Endothelial cell of umbilical vein (primary cell): ENCODE data around the gene MCU. TPM values are rescaled to one million over a fixed set of nuclear protein-coding genes. Genes with fewer than 3 reads are reported as not detected.

Experiments used
- BruUV-seq: library from RNA; stranded (reverse); fragments of 400-500 nt; replicated peaks from 2 replicates; lab custom pipeline; 2021; lab: Mats Ljungman, UMichigan
- CTCF ChIA-PET: fragments of 300-600, 350-600 bp; sonication (Branson Sonifier 250); formaldehyde crosslinking; loops from one replicate; lab custom pipeline; 2021; ENCODE audit warnings: antibody characterized with exemption, inconsistent platforms; lab: Charles Lee
- POLR2A ChIA-PET: fragments of 300-600, 350-600 bp; sonication (Branson Sonifier 250); formaldehyde crosslinking; loops from one replicate; lab custom pipeline; 2021; ENCODE audit warnings: antibody characterized with exemption, inconsistent platforms; lab: Charles Lee
- DNase-seq: peaks from one replicate; pipeline ENCODE4 v3.0.0-alpha.2; 2011; ENCODE audit warnings: low read depth, low spot score
- FAIRE-seq: peaks from 2 replicates; lab custom pipeline; 2011; peaks lifted over from hg19 to GRCh38; lab: Jason Lieb, UNC
- H2AFZ ChIP-seq: 2 replicates; pipeline ENCODE4 v1.6.0; 2012; ENCODE audit warnings: low read depth, low read length, control low read depth, inconsistent platforms
- H3K27ac ChIP-seq: 2 replicates; pipeline ENCODE4 v1.5.1; 2011; ENCODE audit warnings: low read depth, mild to moderate bottlenecking, control low read depth, low read length, moderate library complexity; ENCODE audit not compliant: insufficient read depth
- H3K27me3 ChIP-seq, 2 experiments: 2 replicates each; pipeline versions ENCODE4 v1.6.0 to v1.6.1; 2011; ENCODE audit warnings: low read length in 2 of 2, mixed read lengths in 1 of 2; ENCODE audit not compliant: control insufficient read depth in 2 of 2, insufficient read depth in 2 of 2
- H3K36me3 ChIP-seq, 2 experiments: 2 replicates in 1 of 2; 3 replicates in 1 of 2; pipeline ENCODE4 v1.5.1; 2011; ENCODE audit warnings: low read length in 2 of 2, mild to moderate bottlenecking in 1 of 2, moderate library complexity in 1 of 2; ENCODE audit not compliant: control insufficient read depth in 2 of 2, insufficient read depth in 2 of 2; ENCODE audit errors: extremely low read depth in 1 of 2
- H3K4me1 ChIP-seq: 3 replicates; pipeline ENCODE4 v1.5.1; 2011; ENCODE audit warnings: mild to moderate bottlenecking, low read length; ENCODE audit not compliant: control insufficient read depth, insufficient read depth; ENCODE audit errors: extremely low read depth
- H3K4me2 ChIP-seq: 2 replicates; pipeline ENCODE4 v1.6.1; 2011; ENCODE audit warnings: low read length, control low read depth, mixed read lengths; ENCODE audit not compliant: insufficient read depth
- H3K4me3 ChIP-seq, 3 experiments: fragments of 200-600 bp in 1 of 3; sonication (generic), shearing (Covaris generic) in 1 of 3; replicated peaks in 1 of 3; 2 replicates each; pipeline ENCODE4 v1.5.1; 2011 to 2016; ENCODE audit warnings: control low read depth in 3 of 3, low read length in 3 of 3, mild to moderate bottlenecking in 2 of 3, inconsistent platforms in 1 of 3, low read depth in 1 of 3, moderate library complexity in 1 of 3; ENCODE audit not compliant: insufficient read depth in 1 of 3
- H3K79me2 ChIP-seq: 2 replicates; pipeline ENCODE4 v1.6.0; 2012; ENCODE audit warnings: low read length, inconsistent platforms; ENCODE audit not compliant: control insufficient read depth, insufficient read depth
- H3K9ac ChIP-seq: replicated peaks from 2 replicates; pipeline ENCODE3; 2011; ENCODE audit warnings: low read length, control low read depth; ENCODE audit not compliant: insufficient read depth; ENCODE audit errors: extremely low read depth
- H3K9me1 ChIP-seq: replicated peaks from 3 replicates; pipeline ENCODE4 v1.6.0; 2011; ENCODE audit warnings: mild to moderate bottlenecking, low read length; ENCODE audit not compliant: control insufficient read depth, insufficient read depth; ENCODE audit errors: extremely low read depth
- H3K9me3 ChIP-seq: replicated peaks from 2 replicates; pipeline ENCODE4 v1.5.1; 2012; ENCODE audit warnings: low read length, inconsistent platforms; ENCODE audit not compliant: control insufficient read depth, insufficient read depth
- H4K20me1 ChIP-seq: replicated peaks from 2 replicates; pipeline ENCODE3; 2011; ENCODE audit warnings: mild to moderate bottlenecking, low read length; ENCODE audit not compliant: control insufficient read depth, insufficient read depth; ENCODE audit errors: extremely low read depth
- EZH2 ChIP-seq: IDR thresholded peaks from 2 replicates; pipeline ENCODE4 v1.6.1; 2012; ENCODE audit warnings: borderline replicate concordance, low read depth, mild to moderate bottlenecking, moderate library complexity, low read length, inconsistent platforms; ENCODE audit not compliant: severe bottlenecking
- FOS ChIP-seq: IDR thresholded peaks from 2 replicates; pipeline ENCODE4 v1.6.1; 2011; ENCODE audit warnings: mild to moderate bottlenecking, low read length, moderate library complexity, borderline replicate concordance; ENCODE audit not compliant: insufficient read depth
- GATA2 ChIP-seq: IDR thresholded peaks from 2 replicates; pipeline ENCODE4 v1.7.0; 2011; ENCODE audit warnings: low read depth, mild to moderate bottlenecking, moderate library complexity, mixed read lengths, low read length; ENCODE audit not compliant: insufficient read length, insufficient read depth
- JUN ChIP-seq: IDR thresholded peaks from 2 replicates; pipeline ENCODE4 v1.6.1; 2011; ENCODE audit warnings: borderline replicate concordance, low read depth; ENCODE audit not compliant: insufficient read length, insufficient read depth
- MAX ChIP-seq: IDR thresholded peaks from 2 replicates; pipeline ENCODE4 v1.6.1; 2011; ENCODE audit not compliant: insufficient read depth, insufficient read length
- MYC ChIP-seq: IDR thresholded peaks from one replicate; pipeline ENCODE4 v1.6.1; 2011; ENCODE audit warnings: mild to moderate bottlenecking, low read depth, low read length
- POLR2A ChIP-seq: IDR thresholded peaks from 2 replicates; pipeline ENCODE4 v1.6.1; 2012; ENCODE audit warnings: low read depth, mild to moderate bottlenecking, control low read depth, low read length
- POLR2AphosphoS5 ChIP-seq: IDR thresholded peaks from 2 replicates; pipeline ENCODE4 v1.6.1; 2012; ENCODE audit warnings: low read depth, mild to moderate bottlenecking, control low read depth, low read length, moderate library complexity; ENCODE audit not compliant: insufficient read depth
- dilution Hi-C: fragments of 300-500 bp; cut with MboI; formaldehyde crosslinking; loops from one replicate; pipeline ENCODE4 v1.15.0; 2019; ENCODE audit warnings: low sequenced_read_pairs; ENCODE audit not compliant: extremely low pct_ligation_motif_present
- intact Hi-C: fragments of 100-400 bp; cut with micrococcal nuclease; formaldehyde crosslinking; loops from one replicate; pipeline ENCODE4 v1.10.0; 2022
- polyA plus RNA-seq, 4 experiments: library from polyadenylated mRNA; depleted of rRNA in 3 of 4; stranded (reverse) in 3 of 4; unstranded in 1 of 4; fragments of >200 nt; gene quantifications; 2 replicates each; pipeline versions ENCODE4 v1.2.1 to v1.2.3, GENCODE V29; 2011 to 2012; ENCODE audit warnings: missing spikeins in 1 of 4
- total RNA-seq: library from RNA; stranded (reverse); gene quantifications from 2 replicates; pipeline ENCODE4 v1.2.3, GENCODE V29; 2021
- TF ChIP-seq, protein P1 (sequence below), 2 donors: IDR thresholded peaks; 1 replicate in 1 of 2; 2 replicates in 1 of 2; pipeline ENCODE4 v1.5.1; 2011; ENCODE audit warnings: low read length in 2 of 2, mild to moderate bottlenecking in 2 of 2, moderate library complexity in 2 of 2, control low read depth in 1 of 2, inconsistent platforms in 1 of 2, low read depth in 1 of 2; ENCODE audit not compliant: insufficient read depth in 1 of 2; ENCODE audit errors: extremely low read depth in 1 of 2

Gene MCU
- total and polyA plus RNA-seq, 2 donors (not counting 3 experiments of a cell fraction or from before 2014, with no cell fraction given), result 25.2 to 37.2 TPM

GRCh38 chr10:72887043-72887442, 195.1 kb downstream of the MCU start:
- ChIA-PET CTCF (no interaction called here), POLR2A (no interaction called here)
- Histone ChIP-seq H3K9me1 (no peaks in the 10 kb centered on the region), H3K9ac (peak overlapping the region; percentile 61), H3K4me3 (peak overlapping the region in 2 of 3 experiments; percentile 12 to 47), H2AFZ (peak overlapping the region; percentile 82), H3K27ac (peak overlapping the region; percentile 95), H3K36me3 (no peaks in the 10 kb centered on the region), H3K4me1 (peaks cover 25% of the 10 kb centered on the region), H3K79me2 (no peaks in the 10 kb centered on the region), H3K27me3 (no peaks in the 10 kb centered on the region), H3K4me2 (peak overlapping the region; percentile 75), H4K20me1 (no peaks in the 10 kb centered on the region), H3K9me3 (no peaks in the 10 kb centered on the region)
- intact Hi-C loops, result loop anchor here (1.0 to 5.0 kb wide), 3 partner anchors 157 to 262 kb away; partner anchors contain the start of gene MCU
- dilution Hi-C loops, result no loop called here
- peak; percentile 75 for FAIRE-seq
- DNase-seq, result peak; percentile 93
- no TSS peak for BruUV-seq
- peak; percentile 62 for TF ChIP-seq POLR2AphosphoS5
- TF ChIP-seq FOS, result peak; percentile 44
- no peak for TF ChIP-seq EZH2
- TF ChIP-seq JUN, result peak; percentile 56

DNA sequence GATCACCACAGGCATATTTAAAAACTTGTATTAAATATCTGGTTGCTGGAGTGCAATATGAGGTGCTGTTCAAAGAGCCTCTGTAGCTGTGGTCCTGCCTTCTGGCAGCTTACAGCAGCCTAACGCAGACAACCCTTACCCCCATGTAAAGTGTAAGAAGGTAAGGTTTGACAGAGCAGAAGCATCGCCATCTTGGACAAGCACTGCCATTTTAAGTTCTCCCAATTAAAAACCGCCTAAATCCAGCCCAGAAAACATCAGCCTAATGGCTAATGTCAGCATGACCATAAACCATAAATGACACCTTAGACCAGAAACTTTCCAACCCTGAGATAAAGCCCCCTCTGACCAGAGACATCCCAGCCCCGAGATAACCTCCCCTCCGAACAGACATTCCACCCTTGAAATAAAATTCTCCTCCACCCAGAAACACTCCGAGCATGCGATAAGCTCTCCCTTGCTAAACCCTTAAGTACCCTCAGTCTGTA, 196.3 kb downstream of the MCU start:
- Histone ChIP-seq H3K27ac (no peak overlapping the region), H3K36me3 (no peaks in the 10 kb centered on the region), H3K79me2 (no peaks in the 10 kb centered on the region), H2AFZ (no peak overlapping the region), H3K27me3 (no peaks in the 10 kb centered on the region), H3K4me2 (no peak overlapping the region), H3K9me1 (no peaks in the 10 kb centered on the region), H3K4me1 (peaks cover 25% of the 10 kb centered on the region), H4K20me1 (no peaks in the 10 kb centered on the region), H3K9me3 (no peaks in the 10 kb centered on the region), H3K9ac (no peak overlapping the region), H3K4me3 (no peak overlapping the region)
- FAIRE-seq (no peak), DNase-seq (no peak)
- POLR2A ChIA-PET, result no interaction called here
- TF ChIP-seq JUN, result no peak
- TF ChIP-seq POLR2A, result no peak
- no peak for TF ChIP-seq MAX
- no peak for TF ChIP-seq MYC
- no peak for TF ChIP-seq FOS
- TF ChIP-seq POLR2AphosphoS5, result no peak
- TF ChIP-seq, protein P1, sequence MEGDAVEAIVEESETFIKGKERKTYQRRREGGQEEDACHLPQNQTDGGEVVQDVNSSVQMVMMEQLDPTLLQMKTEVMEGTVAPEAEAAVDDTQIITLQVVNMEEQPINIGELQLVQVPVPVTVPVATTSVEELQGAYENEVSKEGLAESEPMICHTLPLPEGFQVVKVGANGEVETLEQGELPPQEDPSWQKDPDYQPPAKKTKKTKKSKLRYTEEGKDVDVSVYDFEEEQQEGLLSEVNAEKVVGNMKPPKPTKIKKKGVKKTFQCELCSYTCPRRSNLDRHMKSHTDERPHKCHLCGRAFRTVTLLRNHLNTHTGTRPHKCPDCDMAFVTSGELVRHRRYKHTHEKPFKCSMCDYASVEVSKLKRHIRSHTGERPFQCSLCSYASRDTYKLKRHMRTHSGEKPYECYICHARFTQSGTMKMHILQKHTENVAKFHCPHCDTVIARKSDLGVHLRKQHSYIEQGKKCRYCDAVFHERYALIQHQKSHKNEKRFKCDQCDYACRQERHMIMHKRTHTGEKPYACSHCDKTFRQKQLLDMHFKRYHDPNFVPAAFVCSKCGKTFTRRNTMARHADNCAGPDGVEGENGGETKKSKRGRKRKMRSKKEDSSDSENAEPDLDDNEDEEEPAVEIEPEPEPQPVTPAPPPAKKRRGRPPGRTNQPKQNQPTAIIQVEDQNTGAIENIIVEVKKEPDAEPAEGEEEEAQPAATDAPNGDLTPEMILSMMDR (IDR thresholded peaks at IDR 0.05; ENCODE audit: extremely low read depth in 1 of 2, insufficient read depth in 1 of 2, low read depth in 1 of 2, low read length in 2 of 2), result no peak
- no peak for TF ChIP-seq EZH2
- TF ChIP-seq GATA2, result no peak
- CTCF ChIA-PET, result no interaction called here
- no TSS peak for BruUV-seq
- dilution Hi-C loops (no loop called here), intact Hi-C loops (loop anchor here (5.0 kb wide), 1 partner anchor 196 kb away; the partner anchor contains the start of gene MCU)
